A375 (cell line): ENCODE data around the gene OR4Q2. TPM values are rescaled to one million over a fixed set of nuclear protein-coding genes. Genes with fewer than 3 reads are reported as not detected.

Source experiments
- total RNA-seq: library from RNA; depleted of rRNA; stranded (reverse); fragments of >200 nt; shearing (Covaris generic); gene quantifications from 2 replicates; pipeline ENCODE4 v1.2.3, GENCODE V29; 2014; rRNA removed

Gene OR4Q2
- not detected in 2 replicates for total RNA-seq

GRCh38 chr14:20001863-20002262 lies at the start of gene OR4Q2:
Gene OR4Q2 (plus strand): TSS chr14:20002163.

DNA sequence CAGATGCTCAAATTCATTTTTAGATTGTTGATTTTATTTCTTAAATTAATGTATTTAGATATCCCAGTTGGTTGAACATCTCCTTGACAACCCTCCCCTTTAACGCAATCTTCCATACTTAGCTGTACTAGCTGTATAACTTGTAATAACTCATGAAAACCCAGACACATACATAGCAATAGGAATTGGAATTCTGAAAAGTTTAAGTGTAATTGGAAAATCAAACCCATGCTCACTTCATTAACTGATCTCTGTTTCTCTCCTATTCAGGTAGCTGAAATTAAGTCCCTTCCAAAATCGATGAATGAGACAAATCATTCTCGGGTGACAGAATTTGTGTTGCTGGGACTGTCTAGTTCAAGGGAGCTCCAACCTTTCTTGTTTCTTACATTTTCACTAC lies 26.7 kb upstream of the OR4Q2 start, which contains the start of gene OR4K15:
Gene OR4K15 (plus strand): TSS at position 301 of the 400 bp plus-strand sequence. CDS start 0 bp downstream, at position 301.

DNA sequence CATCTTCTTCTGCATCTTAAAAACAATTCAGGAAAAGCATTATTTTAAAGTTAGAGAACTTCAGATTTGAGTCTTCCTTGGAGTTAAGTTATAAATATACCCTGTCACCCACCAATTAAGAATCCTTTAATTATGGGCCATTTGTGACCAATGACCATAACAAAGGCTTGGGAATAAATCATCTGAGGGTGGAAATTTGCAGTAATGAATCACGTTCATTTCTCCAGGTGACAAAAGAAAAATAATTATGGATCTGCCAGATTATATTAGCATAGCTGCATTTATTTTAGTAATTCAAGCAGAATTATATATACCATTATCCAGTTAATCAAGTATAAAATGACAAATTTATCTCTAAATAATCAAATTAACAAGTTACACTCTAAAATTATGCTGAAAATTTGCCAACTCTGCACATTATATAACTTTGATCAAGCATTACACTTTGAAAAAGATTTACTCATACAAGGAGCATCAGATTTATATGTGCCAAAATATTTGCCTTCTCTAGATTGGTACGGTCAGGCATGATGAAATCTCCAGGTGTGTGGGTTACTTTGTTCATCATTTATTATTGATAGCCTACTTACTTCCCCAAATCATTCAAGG lies 17.4 kb downstream of the OR4Q2 start, which contains the start of gene OR4K14:
Gene OR4K14 (minus strand): TSS at position 51 of the 609 bp plus-strand sequence. CDS start 4,114 bp downstream, outside the sequence.

GRCh38 chr14:20035938-20036337 lies 34.0 kb downstream of the OR4Q2 start, which contains the start of gene OR4K13:
Gene OR4K13 (minus strand): TSS chr14:20036038. CDS start chr14:20034758, 1,280 bp downstream.

Other genes starting within 250 kb of the OR4Q2 start
- gene OR4M1, start 228.7 kb upstream of the OR4Q2 start, total RNA-seq = not detected in 2 replicates
- not detected in 2 replicates for gene OR4N2, start 198.4 kb upstream of the OR4Q2 start, total RNA-seq
- gene OR4K2, start 127.0 kb upstream of the OR4Q2 start, total RNA-seq = not detected in 2 replicates
- not detected in 2 replicates for gene OR4K5, start 81.6 kb upstream of the OR4Q2 start, total RNA-seq
- not detected in 2 replicates for gene OR4K1, start 71.2 kb upstream of the OR4Q2 start, total RNA-seq
- gene OR4K15, start 26.6 kb upstream of the OR4Q2 start, total RNA-seq = not detected in 2 replicates
- gene OR4K14, start 17.1 kb downstream of the OR4Q2 start, total RNA-seq = not detected in 2 replicates
- gene OR4K13, start 33.9 kb downstream of the OR4Q2 start, total RNA-seq = not detected in 2 replicates
- gene OR4L1, start 57.9 kb downstream of the OR4Q2 start, total RNA-seq = not detected in 2 replicates
- not detected in 2 replicates for gene OR4K17, start 108.6 kb downstream of the OR4Q2 start, total RNA-seq
- gene OR4N5, start 136.7 kb downstream of the OR4Q2 start, total RNA-seq = not detected in 2 replicates
- gene OR11G2, start 188.7 kb downstream of the OR4Q2 start, total RNA-seq = not detected in 2 replicates
- not detected in 2 replicates for gene OR11H6, start 221.5 kb downstream of the OR4Q2 start, total RNA-seq
- gene OR11H7, start 226.8 kb downstream of the OR4Q2 start, total RNA-seq = not detected in 2 replicates
- gene OR11H4, start 237.1 kb downstream of the OR4Q2 start, total RNA-seq = not detected in 2 replicates